Fibroblast of skin of scalp (primary cell): ENCODE data around the gene B4GALT5.

ENCODE experiments used
- DNase-seq: peaks from one replicate; pipeline ENCODE4 v3.0.0-alpha.2; 2013

B4GALT5 gene

DNA sequence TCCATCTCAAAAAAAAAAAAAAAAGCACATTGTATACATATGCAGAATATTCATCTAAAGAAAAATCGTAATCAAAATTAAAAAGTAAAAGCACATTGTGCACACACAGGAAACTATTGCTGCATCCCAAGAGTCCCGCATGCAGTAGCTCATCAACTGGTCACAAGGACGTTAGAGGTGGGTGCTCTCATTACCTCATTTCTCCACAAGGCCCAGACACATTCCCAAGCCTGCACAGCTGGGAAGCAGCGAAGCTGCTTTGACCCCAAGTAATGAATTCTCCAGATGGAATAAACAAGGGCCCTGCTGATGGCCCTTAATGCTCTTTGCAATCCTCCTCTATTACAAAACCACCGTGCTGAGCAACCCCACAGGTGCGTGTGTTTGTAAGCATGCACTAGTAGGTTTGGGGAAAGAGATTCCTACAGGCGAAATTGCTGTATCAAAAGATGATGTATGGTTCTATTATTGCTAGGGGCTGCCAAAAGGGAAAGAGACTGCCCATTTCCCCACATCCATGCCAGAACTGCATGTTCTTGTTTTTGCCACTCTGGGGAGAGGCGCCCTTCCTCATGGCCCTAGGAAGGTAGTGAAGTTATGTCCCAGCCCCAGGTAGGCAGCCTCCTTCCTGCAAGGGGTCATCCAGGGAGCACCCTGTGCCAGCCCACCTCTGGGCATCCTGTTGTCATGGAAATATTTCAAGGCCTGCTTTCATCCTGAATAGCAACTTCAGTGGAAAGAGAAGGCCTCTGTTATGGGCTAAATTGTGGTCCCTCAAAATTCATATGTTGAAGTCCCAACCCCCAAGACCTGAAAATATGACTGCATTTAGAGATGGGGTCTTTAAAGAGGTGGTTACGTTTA is 111.1 kb downstream of the B4GALT5 start:
- DNase-seq: no peak

GRCh38 chr20:49601153-49601924 is 112.3 kb downstream of the B4GALT5 start:
- no peak for DNase-seq

DNA sequence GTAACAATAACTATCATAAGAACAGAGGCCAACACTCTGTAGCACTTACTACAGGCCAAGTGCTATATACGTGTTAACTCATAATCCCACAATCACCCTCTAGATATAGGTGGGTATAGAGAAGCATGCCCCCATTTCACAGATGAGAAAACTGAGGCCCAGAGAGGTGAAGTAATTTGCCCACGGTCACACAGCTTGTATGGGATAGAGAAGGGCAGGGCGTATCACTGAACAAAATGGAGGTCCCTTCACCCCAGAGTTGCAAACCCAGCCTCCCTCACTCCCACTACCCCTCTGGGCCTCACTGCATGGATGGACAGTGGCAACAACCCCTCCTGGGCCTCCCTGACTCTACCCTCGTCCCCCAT is 113.9 kb downstream of the B4GALT5 start:
- no peak for DNase-seq

GRCh38 chr20:49597825-49598395 is 115.8 kb downstream of the B4GALT5 start:
- DNase-seq: no peak

GRCh38 chr20:49595811-49596561 is 117.7 kb downstream of the B4GALT5 start:
- peak; percentile 71 for DNase-seq

DNA sequence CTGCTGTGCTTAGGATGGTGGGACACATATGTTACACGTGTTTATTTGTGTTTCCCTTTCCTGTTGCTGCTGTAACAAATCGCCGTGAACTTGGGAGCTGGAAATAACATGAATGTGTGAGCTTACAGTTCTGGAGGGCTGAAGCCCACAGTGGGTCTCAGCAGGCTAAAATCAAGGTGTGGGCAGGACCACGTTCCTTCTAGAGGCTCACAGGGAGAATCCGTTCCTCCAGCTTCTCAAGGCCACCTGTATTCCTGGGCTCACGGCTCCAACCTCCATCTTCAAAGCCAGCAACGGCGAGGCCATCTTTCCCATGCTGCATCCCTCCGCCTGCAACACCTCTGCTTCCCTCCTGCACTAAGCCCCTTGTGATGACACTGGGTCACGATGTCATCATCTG is 118.3 kb downstream of the B4GALT5 start:
- no peak for DNase-seq

DNA sequence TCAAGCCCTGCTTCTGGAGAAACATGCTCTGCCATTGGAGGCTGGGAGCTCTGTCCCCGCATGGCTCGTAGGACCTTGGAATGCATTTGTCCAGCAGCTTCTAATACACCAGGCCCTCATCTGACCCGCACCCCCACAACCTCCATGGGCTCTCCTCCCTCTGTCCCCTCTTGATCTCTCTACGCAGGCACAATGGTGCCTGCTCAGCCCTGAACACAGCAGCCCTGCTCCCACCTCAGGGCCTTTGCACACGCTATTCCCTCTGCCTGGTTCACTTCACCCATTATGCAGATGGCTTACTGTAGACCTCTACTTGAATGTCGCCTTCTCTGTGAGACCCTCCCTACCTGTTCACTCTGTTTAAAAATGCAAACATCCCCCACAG is 118.8 kb downstream of the B4GALT5 start:
- DNase-seq: no peak

DNA sequence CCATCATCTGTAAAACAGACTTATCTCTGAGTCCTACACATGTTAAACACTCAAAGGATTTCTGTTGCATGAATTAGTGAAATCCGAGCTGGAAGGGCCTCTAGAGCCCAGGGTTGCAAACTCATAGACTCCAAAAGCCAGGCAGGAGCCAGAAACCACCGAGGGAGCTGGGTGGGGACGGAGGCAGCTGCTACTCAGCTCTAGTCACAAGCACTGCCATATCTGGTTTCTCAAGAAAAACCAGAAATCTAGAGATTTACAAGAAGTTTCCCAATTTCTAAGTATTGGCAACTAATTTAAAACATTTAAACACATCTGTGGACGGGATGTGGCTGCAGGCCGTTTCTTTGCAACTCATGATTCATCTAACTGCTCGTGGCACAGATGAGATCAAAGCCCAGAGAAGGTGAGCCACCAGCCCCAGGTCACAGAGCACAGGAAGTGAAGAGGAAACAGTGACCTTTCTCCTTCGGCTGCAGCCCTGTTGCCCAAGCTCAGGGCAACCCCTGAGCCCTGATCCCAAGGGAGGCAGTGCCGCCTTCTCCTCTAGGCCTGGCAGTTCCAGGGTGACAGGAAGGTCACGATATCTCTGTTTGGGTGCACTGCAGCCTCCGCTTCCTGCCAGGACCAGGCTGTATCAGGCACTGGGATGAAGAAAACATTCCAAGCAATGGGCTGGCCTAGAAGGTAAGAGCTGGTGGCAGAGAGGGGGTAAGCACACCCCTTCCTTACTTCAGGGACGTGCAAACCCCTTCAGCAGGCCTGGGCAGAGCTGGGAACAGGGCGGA is 119.3 kb downstream of the B4GALT5 start:
- peak; percentile 51 for DNase-seq

GRCh38 chr20:49593466-49594142 is 120.1 kb downstream of the B4GALT5 start:
- DNase-seq: no peak

DNA sequence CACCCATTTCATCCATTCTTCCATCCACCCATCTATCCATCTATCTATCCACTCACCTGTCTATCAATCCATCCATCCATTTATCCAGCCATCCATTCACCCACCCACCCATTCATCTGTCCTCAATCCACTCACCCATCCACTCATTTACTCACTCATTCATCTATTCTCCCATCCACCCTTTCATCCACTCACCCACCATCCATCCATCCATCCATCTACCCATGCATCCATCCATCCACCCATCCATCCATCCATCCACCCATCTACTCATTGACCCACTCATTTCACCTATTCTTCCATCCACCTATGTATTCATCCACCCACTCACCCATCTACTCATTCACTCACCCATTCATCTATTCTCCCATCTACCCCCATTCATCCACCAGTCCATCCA is 121.6 kb downstream of the B4GALT5 start:
- DNase-seq: no peak

- DNase-seq: peak; percentile 54
These were observed 122.3 kb downstream of the B4GALT5 start for GRCh38 chr20:49591217-49591865.

- DNase-seq: no peak
These were observed 123.3 kb downstream of the B4GALT5 start for GRCh38 chr20:49590163-49591017.

- no peak for DNase-seq
These were observed 123.9 kb downstream of the B4GALT5 start for GRCh38 chr20:49589747-49590146.

DNA sequence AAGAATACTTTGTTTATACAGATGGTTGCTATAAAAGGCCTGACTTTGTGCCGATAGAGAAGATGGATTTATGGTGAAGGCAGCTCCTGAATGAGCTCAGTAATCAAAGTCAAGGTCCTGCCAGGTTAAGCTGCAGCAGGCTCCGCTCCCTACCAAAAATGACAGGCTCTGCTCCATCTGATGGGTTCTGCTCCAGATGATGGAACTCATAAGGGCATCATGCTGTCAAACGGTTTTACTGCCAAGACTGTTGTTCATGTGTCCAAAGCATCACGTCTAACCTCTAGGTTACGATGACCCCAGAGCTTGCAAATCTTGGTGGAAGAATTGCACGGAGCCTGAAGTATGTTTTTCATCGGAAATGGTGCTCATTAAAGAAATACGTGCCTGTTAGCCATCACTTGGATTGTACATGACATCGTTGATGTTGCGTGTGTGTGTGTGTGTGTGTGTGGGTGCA is 126.5 kb downstream of the B4GALT5 start:
- peak; percentile 79 for DNase-seq

- peak; percentile 74 for DNase-seq
These were observed 128.0 kb downstream of the B4GALT5 start for GRCh38 chr20:49585585-49586245.

DNA sequence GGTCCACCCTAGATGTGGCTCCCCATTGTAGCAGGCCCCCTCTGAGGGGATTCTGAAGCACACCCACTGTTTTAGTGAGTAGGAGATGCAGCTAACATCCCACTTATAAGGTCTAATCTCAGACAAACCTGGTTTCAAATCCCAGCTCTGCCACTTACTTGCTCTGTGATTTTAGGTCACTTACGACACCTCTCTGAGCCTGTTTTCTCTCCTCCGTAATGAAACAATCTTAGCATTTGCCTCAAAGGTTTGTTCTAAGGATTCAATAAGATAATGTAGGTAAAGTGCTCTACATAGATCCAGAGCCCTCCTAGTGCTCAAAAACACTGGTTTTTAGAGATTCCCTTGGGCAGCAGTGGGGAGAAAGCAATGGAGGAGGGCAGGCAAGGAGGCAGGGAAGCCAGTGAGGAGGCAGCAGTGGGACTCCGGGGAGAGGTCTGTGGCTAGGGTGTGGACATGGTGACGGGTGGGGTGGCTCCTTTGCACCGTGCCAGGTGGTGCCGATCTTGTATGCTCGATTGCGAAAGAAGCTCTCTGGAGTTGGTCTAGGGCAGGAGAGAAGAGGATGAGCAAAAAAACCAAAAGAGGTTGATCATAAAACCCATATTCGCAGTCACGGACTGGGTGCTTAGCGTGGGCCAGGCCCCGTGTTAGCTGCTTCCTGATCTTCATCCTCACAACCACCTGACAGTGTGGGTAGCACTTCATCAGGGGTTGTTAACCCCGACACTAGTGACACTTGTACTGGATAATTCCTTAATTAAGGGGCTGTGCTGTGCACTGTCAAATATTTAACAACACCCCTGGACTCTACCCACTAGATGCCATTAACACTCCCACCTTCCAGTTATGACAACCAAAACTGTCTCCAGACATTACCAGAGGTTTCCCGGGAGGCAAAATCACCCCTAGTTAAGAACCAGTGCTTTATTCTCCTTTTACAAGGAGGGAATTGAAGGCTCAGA is 129.0 kb downstream of the B4GALT5 start:
- DNase-seq: no peak

DNA sequence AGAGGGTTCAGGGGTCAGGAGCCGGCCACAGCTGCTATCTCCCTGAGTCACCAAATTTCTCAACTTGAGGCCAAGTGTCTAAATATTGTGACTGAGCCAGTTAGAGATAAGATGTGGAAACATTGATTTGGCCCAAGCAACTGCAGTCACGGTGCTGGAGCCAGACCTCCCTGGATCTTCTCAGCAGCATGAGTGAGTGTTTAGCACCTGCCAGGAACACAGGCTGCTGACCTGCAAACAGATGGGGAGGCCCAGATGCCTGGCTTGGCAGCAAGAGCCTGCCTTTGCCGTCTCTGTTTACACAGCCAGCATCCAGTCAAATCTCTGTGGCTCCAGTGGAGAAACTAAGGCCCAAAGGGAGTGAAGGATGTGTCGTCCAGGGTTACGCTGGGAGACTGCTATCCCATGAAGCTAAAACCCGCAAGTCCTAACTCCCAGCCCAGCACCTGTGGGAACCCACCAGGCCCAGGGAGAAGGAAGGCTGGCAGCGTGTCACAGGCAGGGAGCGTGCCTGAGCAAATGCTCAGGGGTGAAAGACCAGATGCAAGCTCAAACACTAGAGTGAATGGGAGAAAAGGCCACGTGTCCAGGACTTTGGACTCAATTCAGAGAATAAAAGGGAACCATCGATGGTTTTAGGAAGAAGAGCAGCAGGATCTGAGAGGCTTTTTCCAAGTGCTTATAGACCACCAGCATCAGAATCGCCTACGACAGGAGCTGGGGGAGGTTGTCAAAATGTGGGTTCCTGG is 129.8 kb downstream of the B4GALT5 start:
- peak; percentile 73 for DNase-seq
